Measurements from ENCODE around the gene ANKRD17.

Gene ANKRD17

GRCh38 chr4:73055241-73055897, 203.2 kb downstream of the ANKRD17 start:
- DNase-seq (ENCODE audit: low read depth in 2 of 2), result no peak

- no peak for DNase-seq (ENCODE audit: low read depth in 2 of 2)
Measured at GRCh38 chr4:73053974-73054480, 204.6 kb downstream of the ANKRD17 start.

DNA sequence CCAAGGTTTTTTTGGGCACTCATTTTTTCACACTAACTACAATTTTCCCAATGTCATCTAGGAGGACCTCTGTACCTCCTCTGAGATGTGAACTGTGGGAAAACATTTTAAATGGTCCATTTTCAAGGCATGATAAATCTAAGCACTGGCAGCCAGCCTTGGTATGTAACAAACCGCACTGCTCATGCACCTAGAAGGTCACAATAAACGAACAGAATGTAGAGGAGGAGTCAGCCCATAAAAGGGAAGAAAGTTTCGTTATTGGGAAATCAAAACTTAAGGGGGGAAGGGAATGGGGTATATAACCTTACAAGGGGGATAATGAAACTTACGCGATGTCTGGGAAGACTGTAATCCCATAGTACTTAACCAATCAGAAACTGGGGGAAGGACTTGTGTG, 205.5 kb downstream of the ANKRD17 start:
- no peak for DNase-seq (ENCODE audit: low read depth in 2 of 2)

DNA sequence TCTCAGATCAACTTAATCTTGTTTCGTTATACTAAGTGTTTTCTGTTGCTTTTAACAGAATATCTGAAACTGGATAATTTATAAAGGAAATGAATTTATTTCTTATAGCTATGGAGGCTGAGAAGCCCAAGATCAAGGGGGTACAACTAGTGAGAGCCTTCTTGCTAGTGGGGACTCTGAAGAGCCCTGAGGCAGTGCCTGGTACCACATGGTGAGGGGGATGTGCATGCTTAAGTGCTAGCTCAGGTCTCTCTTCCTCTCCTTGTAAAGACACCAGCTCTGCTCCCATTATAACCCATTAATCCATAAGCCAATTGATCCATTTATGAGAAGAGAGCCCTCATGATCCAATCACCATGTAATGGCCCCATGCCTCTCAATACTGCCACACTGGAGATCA, 207.0 kb downstream of the ANKRD17 start:
- no peak for DNase-seq (ENCODE audit: low read depth in 2 of 2)

- no peak for DNase-seq (ENCODE audit: low read depth in 2 of 2)
Measured at GRCh38 chr4:73045879-73046278, 212.7 kb downstream of the ANKRD17 start.

- no peak for DNase-seq (ENCODE audit: low read depth in 2 of 2)
Measured at GRCh38 chr4:73037057-73037456, 221.5 kb downstream of the ANKRD17 start.

- DNase-seq (ENCODE audit: low read depth in 2 of 2), result no peak
Measured at GRCh38 chr4:73036123-73036522, 222.5 kb downstream of the ANKRD17 start.

DNA sequence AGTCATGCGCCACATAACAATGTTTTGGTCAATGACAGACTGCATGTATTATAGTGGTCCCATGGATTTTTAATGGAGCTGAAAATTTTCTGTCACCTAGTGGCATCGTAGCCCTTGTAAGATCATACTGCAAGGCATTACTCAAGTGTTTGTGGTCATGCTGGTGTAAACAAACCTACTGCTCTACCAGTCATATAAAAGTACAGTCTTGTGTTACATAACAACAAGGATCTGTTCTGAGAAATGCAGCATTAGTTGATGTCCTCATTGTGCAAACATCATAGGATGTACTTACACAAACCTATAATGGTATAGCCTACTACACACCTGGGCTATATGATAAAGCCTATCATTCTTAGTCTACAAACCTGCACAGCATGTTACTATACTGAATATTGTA, 223.7 kb downstream of the ANKRD17 start:
- DNase-seq (ENCODE audit: low read depth in 2 of 2), result no peak

GRCh38 chr4:73028621-73029020, 230.0 kb downstream of the ANKRD17 start:
- no peak for DNase-seq (ENCODE audit: low read depth in 2 of 2)

All from activated CD8-positive, alpha-beta memory T cell treated with anti-CD3 and anti-CD28 coated beads for 4 hours (primary cell).